HUES48 (cell line): ENCODE results near the gene CENPF.

Experiments used
- H3K27ac ChIP-seq: one replicate; pipeline ENCODE4 v1.7.0; 2013; ENCODE audit warnings: low read depth, low read length, inconsistent platforms
- H3K27me3 ChIP-seq: 2 replicates; pipeline ENCODE4 v1.6.1; 2013; ENCODE audit warnings: mild to moderate bottlenecking, low read length; ENCODE audit not compliant: control insufficient read depth, insufficient read depth
- H3K36me3 ChIP-seq: 2 replicates; pipeline ENCODE4 v1.6.1; 2013; ENCODE audit warnings: low read length; ENCODE audit not compliant: control insufficient read depth, insufficient read depth
- H3K4me1 ChIP-seq: 2 replicates; pipeline ENCODE4 v1.6.1; 2013; ENCODE audit warnings: mild to moderate bottlenecking, low read length; ENCODE audit not compliant: control insufficient read depth, insufficient read depth
- H3K4me3 ChIP-seq: 2 replicates; pipeline ENCODE4 v1.5.1; 2013; ENCODE audit warnings: mild to moderate bottlenecking, low read depth, low read length
- H3K9ac ChIP-seq: 2 replicates; pipeline ENCODE4 v1.6.1; 2013; ENCODE audit warnings: mild to moderate bottlenecking, low read depth, low read length, moderate library complexity
- H3K9me3 ChIP-seq: 2 replicates; pipeline ENCODE4 v1.6.1; 2013; ENCODE audit warnings: low read length; ENCODE audit not compliant: control insufficient read depth, insufficient read depth

CENPF gene

DNA sequence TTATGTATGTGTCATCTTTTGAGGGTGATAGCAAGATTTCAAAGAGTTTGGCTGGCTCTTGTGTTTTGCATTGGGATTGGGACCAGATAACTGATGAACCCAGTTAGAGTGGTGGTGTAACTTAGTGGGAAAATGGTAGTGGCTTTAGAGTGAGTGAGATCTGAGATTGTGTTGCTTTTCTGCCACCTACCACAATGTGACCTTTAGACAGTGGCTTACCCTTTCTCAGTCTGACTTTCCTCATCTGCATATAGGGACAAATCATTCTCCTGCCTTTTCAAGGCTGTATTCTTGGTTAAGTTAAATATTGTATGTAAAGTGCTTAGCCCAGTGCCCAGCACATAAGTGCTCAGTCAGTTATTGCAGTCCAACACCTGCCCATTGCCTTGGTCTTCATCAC, 31.3 kb downstream of the CENPF start:
- Histone ChIP-seq H3K9me3 (no peaks in the 10 kb centered on the region), H3K27me3 (no peaks in the 10 kb centered on the region), H3K9ac (no peak overlapping the region), H3K4me3 (no peak overlapping the region), H3K36me3 (peaks cover 97% of the 10 kb centered on the region), H3K4me1 (no peaks in the 10 kb centered on the region), H3K27ac (no peak overlapping the region)

DNA sequence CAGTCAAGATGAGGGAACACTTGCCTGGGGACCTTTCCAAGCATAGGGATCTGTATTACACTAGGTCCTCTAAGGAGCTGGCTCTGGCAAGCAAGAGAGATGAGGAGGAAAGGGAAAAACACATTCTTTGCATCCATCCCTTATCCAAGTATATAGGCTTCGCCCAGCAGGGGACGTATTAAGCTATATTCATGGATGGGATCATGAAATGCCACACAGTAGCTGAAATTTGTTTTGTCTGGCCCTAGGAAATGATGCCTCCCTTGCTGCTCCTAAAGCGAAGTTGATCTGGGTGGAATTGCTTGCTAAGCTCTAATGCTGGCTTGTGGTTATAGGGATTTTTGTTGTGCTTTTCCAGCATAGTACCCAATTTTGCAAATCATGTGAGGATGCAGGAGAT, 32.1 kb downstream of the CENPF start:
- Histone ChIP-seq H3K27me3 (no peaks in the 10 kb centered on the region), H3K9ac (no peak overlapping the region), H3K9me3 (no peaks in the 10 kb centered on the region), H3K27ac (no peak overlapping the region), H3K36me3 (peaks cover 98% of the 10 kb centered on the region), H3K4me3 (no peak overlapping the region), H3K4me1 (no peaks in the 10 kb centered on the region)

DNA sequence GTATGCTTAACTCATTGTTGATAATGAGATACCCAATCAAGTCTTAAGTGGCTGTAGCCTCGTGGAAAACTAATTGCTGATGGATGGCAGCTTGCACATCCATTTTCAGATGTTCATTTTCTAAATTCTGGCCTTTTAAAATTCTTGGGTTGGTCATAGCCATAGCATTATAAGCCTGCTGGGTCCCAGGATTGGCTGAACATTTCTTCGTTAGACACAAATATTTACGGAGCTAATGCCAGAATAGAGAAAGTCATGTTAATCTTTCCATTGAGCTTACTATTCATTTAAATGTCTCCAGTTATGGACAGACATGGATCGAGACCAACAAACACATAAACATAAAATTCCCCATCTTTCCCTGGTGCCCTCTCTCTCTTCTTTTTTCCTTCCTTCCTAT, 32.5 kb downstream of the CENPF start:
- Histone ChIP-seq H3K36me3 (peaks cover 98% of the 10 kb centered on the region), H3K4me1 (no peaks in the 10 kb centered on the region), H3K9ac (no peak overlapping the region), H3K9me3 (no peaks in the 10 kb centered on the region), H3K27me3 (no peaks in the 10 kb centered on the region), H3K27ac (no peak overlapping the region), H3K4me3 (no peak overlapping the region)

DNA sequence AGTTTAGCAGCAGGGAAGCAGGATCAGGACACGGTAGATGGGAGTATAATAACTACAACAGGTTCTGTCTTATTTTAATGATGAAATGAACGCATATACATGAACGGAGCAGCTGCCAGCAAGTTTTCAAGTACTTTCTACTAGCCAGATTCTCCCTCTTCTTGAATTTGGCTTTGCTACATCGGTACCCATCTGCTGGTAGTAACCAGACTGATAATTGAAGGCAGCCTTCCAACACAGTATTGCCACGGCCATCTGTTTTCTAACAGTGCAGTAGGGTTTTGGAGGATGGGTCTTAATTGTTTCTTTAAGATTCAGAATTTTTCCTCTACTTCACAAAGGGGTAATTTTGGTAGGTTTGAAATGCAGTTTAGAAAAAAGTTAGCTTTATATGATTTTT, 33.4 kb downstream of the CENPF start:
- Histone ChIP-seq H3K9ac (no peak overlapping the region), H3K27me3 (no peaks in the 10 kb centered on the region), H3K4me3 (no peak overlapping the region), H3K36me3 (peaks cover 99% of the 10 kb centered on the region), H3K9me3 (no peaks in the 10 kb centered on the region), H3K27ac (no peak overlapping the region), H3K4me1 (no peaks in the 10 kb centered on the region)

DNA sequence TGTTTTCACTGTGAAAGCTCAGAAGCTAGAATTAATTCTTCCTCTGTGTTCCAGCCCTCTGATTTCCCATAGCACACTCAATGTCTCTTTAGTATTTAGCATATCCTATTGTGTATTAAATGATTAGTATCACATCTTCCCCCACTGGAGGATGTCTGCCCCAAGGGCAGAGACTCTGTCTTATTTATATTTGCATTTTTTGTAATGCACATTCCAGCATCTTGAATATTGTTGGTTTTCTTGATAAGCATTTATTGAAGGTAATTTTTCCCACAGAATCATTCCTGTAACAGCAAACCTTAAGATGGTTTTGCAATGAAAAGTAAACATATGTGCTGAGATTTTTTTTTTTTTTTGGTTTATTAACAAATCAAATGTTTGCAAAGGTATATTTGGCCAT, 34.1 kb downstream of the CENPF start:
- H3K27ac ChIP-seq: no peak overlapping the region
- H3K36me3 ChIP-seq: peaks cover 99% of the 10 kb centered on the region
- no peaks in the 10 kb centered on the region for H3K27me3 ChIP-seq
- no peak overlapping the region for H3K9ac ChIP-seq
- no peaks in the 10 kb centered on the region for H3K9me3 ChIP-seq
- no peak overlapping the region for H3K4me3 ChIP-seq
- H3K4me1 ChIP-seq: no peaks in the 10 kb centered on the region

DNA sequence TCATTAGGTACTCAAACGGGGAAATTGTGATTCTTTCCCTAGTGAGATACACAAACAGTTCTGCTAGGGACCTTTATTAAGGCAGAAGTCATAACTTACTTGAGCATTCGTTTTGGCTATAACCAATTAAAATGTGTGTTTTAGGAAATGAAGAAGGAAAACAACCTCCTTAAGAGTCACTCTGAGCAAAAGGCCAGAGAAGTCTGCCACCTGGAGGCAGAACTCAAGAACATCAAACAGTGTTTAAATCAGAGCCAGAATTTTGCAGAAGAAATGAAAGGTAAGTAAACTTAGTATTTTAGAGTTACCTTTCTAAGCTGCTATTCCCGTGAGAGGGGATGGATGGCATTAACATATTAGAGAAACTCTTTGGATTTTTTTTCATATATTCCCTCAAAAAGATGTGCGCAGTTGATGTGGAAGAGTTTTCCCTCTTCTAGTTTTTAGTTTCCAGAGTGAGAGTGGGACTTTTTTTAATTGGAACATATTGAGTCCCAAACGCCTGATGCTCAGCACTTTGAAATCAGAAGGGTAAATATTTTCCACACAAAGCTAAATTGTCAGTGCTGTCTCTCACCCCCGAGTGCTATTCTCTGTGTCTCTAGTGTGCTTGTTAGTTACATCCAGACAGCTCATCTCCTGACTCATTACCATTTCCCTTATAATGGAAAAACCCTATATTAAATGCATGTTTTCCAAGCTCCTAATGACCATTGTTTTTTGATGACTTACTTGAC, 34.9 kb downstream of the CENPF start:
- no peak overlapping the region for H3K27ac ChIP-seq
- H3K4me1 ChIP-seq: no peaks in the 10 kb centered on the region
- no peaks in the 10 kb centered on the region for H3K27me3 ChIP-seq
- no peaks in the 10 kb centered on the region for H3K9me3 ChIP-seq
- H3K4me3 ChIP-seq: no peak overlapping the region
- no peak overlapping the region for H3K9ac ChIP-seq
- peaks cover 99% of the 10 kb centered on the region for H3K36me3 ChIP-seq

DNA sequence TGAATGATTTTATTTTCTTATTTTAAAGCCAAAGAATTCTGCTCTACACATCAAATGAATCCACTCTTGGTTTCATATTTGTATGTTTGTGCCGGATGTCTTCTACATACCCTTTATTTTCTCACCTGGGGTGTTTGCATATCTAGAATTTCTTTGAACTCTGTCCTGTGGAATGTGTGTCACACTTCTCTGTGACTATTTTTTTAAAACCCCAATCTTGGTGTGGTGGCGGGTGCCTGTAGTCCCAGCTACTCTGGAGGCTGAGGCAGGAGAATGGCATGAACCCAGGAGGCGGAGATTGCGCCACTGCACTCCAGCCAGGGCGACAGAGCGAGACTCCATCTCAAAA, 35.4 kb downstream of the CENPF start:
- H3K4me3 ChIP-seq: no peak overlapping the region
- H3K9me3 ChIP-seq: no peaks in the 10 kb centered on the region
- no peaks in the 10 kb centered on the region for H3K4me1 ChIP-seq
- no peak overlapping the region for H3K27ac ChIP-seq
- H3K36me3 ChIP-seq: peaks cover 99% of the 10 kb centered on the region
- H3K27me3 ChIP-seq: no peaks in the 10 kb centered on the region
- H3K9ac ChIP-seq: no peak overlapping the region

DNA sequence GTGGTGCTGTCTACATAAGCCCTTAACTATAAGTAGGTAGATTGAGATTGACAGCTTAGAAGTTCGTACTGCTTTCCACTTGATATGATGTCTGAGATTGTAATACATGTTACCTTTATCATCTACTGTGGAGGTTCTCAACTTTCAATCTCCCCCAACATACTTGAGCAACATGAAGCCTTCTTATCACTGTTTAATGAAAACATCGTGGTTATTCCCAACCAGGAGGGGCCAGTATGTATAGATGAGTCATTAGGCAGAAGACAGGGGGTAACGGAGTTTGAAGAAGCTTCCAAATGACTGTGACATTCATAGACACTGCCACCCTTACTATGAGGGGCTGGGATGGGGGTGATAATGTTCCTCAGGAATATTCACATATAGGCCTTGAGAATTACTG, 36.0 kb downstream of the CENPF start:
- Histone ChIP-seq H3K4me1 (no peaks in the 10 kb centered on the region), H3K27me3 (no peaks in the 10 kb centered on the region), H3K36me3 (peaks cover 99% of the 10 kb centered on the region)

DNA sequence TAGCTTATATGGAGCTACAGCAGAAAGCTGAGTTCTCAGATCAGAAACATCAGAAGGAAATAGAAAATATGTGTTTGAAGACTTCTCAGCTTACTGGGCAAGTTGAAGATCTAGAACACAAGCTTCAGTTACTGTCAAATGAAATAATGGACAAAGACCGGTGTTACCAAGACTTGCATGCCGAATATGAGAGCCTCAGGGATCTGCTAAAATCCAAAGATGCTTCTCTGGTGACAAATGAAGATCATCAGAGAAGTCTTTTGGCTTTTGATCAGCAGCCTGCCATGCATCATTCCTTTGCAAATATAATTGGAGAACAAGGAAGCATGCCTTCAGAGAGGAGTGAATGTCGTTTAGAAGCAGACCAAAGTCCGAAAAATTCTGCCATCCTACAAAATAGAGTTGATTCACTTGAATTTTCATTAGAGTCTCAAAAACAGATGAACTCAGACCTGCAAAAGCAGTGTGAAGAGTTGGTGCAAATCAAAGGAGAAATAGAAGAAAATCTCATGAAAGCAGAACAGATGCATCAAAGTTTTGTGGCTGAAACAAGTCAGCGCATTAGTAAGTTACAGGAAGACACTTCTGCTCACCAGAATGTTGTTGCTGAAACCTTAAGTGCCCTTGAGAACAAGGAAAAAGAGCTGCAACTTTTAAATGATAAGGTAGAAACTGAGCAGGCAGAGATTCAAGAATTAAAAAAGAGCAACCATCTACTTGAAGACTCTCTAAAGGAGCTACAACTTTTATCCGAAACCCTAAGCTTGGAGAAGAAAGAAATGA, 37.6 kb downstream of the CENPF start:
- H3K9ac ChIP-seq: no peak overlapping the region
- peaks cover 99% of the 10 kb centered on the region for H3K36me3 ChIP-seq
- no peak overlapping the region for H3K27ac ChIP-seq
- no peaks in the 10 kb centered on the region for H3K27me3 ChIP-seq
- no peaks in the 10 kb centered on the region for H3K9me3 ChIP-seq
- no peaks in the 10 kb centered on the region for H3K4me1 ChIP-seq
- no peak overlapping the region for H3K4me3 ChIP-seq

More for the DNA sequence above, 36.0 kb downstream of the CENPF start:
- no peak overlapping the region for H3K27ac ChIP-seq
- no peaks in the 10 kb centered on the region for H3K9me3 ChIP-seq
- H3K9ac ChIP-seq: no peak overlapping the region
- H3K4me3 ChIP-seq: no peak overlapping the region

DNA sequence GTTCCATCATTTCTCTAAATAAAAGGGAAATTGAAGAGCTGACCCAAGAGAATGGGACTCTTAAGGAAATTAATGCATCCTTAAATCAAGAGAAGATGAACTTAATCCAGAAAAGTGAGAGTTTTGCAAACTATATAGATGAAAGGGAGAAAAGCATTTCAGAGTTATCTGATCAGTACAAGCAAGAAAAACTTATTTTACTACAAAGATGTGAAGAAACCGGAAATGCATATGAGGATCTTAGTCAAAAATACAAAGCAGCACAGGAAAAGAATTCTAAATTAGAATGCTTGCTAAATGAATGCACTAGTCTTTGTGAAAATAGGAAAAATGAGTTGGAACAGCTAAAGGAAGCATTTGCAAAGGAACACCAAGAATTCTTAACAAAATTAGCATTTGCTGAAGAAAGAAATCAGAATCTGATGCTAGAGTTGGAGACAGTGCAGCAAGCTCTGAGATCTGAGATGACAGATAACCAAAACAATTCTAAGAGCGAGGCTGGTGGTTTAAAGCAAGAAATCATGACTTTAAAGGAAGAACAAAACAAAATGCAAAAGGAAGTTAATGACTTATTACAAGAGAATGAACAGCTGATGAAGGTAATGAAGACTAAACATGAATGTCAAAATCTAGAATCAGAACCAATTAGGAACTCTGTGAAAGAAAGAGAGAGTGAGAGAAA, 38.4 kb downstream of the CENPF start:
- H3K4me1 ChIP-seq: no peaks in the 10 kb centered on the region
- no peak overlapping the region for H3K27ac ChIP-seq
- H3K9me3 ChIP-seq: no peaks in the 10 kb centered on the region
- no peak overlapping the region for H3K4me3 ChIP-seq
- H3K36me3 ChIP-seq: peaks cover 99% of the 10 kb centered on the region
- no peak overlapping the region for H3K9ac ChIP-seq
- no peaks in the 10 kb centered on the region for H3K27me3 ChIP-seq

DNA sequence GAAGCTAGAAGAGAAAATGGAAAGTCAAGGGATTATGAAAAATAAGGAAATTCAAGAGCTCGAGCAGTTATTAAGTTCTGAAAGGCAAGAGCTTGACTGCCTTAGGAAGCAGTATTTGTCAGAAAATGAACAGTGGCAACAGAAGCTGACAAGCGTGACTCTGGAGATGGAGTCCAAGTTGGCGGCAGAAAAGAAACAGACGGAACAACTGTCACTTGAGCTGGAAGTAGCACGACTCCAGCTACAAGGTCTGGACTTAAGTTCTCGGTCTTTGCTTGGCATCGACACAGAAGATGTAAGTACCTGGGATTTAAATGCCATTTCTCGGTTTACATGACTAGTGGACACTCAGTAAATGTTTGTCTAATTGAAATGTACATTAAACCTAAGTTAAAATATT, 40.0 kb downstream of the CENPF start:
- Histone ChIP-seq H3K4me1 (no peaks in the 10 kb centered on the region), H3K9me3 (no peaks in the 10 kb centered on the region), H3K4me3 (no peak overlapping the region), H3K36me3 (peaks cover 100% of the 10 kb centered on the region), H3K27ac (no peak overlapping the region), H3K27me3 (no peaks in the 10 kb centered on the region), H3K9ac (no peak overlapping the region)
